Thyroid gland (tissue), 4 donors: ENCODE results near the gene SLCO3A1.

Source experiments
- CTCF ChIP-seq, 6 experiments: fragments of 200-600 bp in 3 of 6; fragments of 450-650 bp in 3 of 6; sonication (generic) in 3 of 6; IDR thresholded peaks; one replicate each; pipeline ENCODE4 v1.5.1; 2016 to 2019; ENCODE audit warnings: antibody characterized with exemption in 6 of 6, mild to moderate bottlenecking in 2 of 6, inconsistent platforms in 1 of 6, moderate library complexity in 1 of 6
- POLR2A ChIP-seq, 2 donors: fragments of 450-650 bp; IDR thresholded peaks; one replicate each; pipeline ENCODE4 v1.6.1; 2017; ENCODE audit warnings: antibody characterized with exemption in 2 of 2, mild to moderate bottlenecking in 2 of 2, moderate library complexity in 1 of 2

- TF ChIP-seq POLR2A (IDR thresholded peaks at IDR 0.05) (no peak), CTCF (IDR thresholded peaks at IDR 0.05) (no peak)
Measured at GRCh38 chr15:92018535-92019239, 165.2 kb downstream of the SLCO3A1 start.
